ENCODE measurements around the gene SRRM1.

- TF ChIP-seq FOXP1 (CRISPR knock-in tag; IDR thresholded peaks at IDR 0.05): no peak
- no peak for TF ChIP-seq TCF7L2 (IDR thresholded peaks at IDR 0.05; ENCODE audit: low read depth, low read length)
- TF ChIP-seq GABPA (tag; conservative IDR thresholded peaks at IDR 0.05; ENCODE audit: low read depth): no peak
- no peak for TF ChIP-seq HNRNPL (IDR thresholded peaks at IDR 0.05; ENCODE audit: low read depth, low read length)
- TF ChIP-seq FOXJ2 (tag; IDR thresholded peaks at IDR 0.05): no peak
- TF ChIP-seq KDM1A (IDR thresholded peaks at IDR 0.05): no peak
- peak; percentile 38; the same call in 1 of the 2 replicates for TF ChIP-seq MAX (CRISPR knock-in tag; IDR thresholded peaks at IDR 0.05)
- TF ChIP-seq RBBP5 (IDR thresholded peaks at IDR 0.05; ENCODE audit: borderline replicate concordance, insufficient read depth, low read length, poor library complexity, severe bottlenecking): no peak
- TF ChIP-seq DNMT1 (IDR thresholded peaks at IDR 0.05): no peak
- no peak for TF ChIP-seq CREB1 (IDR thresholded peaks at IDR 0.05)
- no peak for TF ChIP-seq CREB1 (CRISPR knock-in tag; IDR thresholded peaks at IDR 0.05)
- no peak for TF ChIP-seq IRF2 (CRISPR knock-in tag; IDR thresholded peaks at IDR 0.05)
- no peak for TF ChIP-seq KLF10 (CRISPR knock-in tag; IDR thresholded peaks at IDR 0.05)
Observed at GRCh38 chr1:24644100-24644384, 940 bp downstream of the SRRM1 start.
